Transverse colon (tissue), 4 donors: Measurements from ENCODE around the gene EML3.

Experiments used
- EP300 ChIP-seq: sonication (generic); formaldehyde crosslinking; IDR thresholded peaks from one replicate; pipeline ENCODE4 v1.6.1; 2017; ENCODE audit warnings: antibody characterized with exemption, low read depth
- POLR2A ChIP-seq: fragments of 450-650 bp; IDR thresholded peaks from one replicate; pipeline ENCODE4 v1.6.1; 2016; ENCODE audit warnings: antibody characterized with exemption, mild to moderate bottlenecking, moderate library complexity
- POLR2AphosphoS5 ChIP-seq, 3 donors: sonication (generic); formaldehyde crosslinking; IDR thresholded peaks; one replicate each; pipeline ENCODE4 v1.6.1; 2016; ENCODE audit warnings: antibody characterized with exemption in 3 of 3
- TF ChIP-seq, protein P1 (sequence below), 5 experiments: fragments of 200-600 bp in 3 of 5; fragments of 450-650 bp in 2 of 5; sonication (generic) in 3 of 5; IDR thresholded peaks; 1 replicate in 2 of 5; 2 replicates in 3 of 5; pipeline ENCODE4 v1.5.1; 2016 to 2017; ENCODE audit warnings: antibody characterized with exemption in 5 of 5, inconsistent platforms in 3 of 5, mild to moderate bottlenecking in 2 of 5, moderate library complexity in 1 of 5

DNA sequence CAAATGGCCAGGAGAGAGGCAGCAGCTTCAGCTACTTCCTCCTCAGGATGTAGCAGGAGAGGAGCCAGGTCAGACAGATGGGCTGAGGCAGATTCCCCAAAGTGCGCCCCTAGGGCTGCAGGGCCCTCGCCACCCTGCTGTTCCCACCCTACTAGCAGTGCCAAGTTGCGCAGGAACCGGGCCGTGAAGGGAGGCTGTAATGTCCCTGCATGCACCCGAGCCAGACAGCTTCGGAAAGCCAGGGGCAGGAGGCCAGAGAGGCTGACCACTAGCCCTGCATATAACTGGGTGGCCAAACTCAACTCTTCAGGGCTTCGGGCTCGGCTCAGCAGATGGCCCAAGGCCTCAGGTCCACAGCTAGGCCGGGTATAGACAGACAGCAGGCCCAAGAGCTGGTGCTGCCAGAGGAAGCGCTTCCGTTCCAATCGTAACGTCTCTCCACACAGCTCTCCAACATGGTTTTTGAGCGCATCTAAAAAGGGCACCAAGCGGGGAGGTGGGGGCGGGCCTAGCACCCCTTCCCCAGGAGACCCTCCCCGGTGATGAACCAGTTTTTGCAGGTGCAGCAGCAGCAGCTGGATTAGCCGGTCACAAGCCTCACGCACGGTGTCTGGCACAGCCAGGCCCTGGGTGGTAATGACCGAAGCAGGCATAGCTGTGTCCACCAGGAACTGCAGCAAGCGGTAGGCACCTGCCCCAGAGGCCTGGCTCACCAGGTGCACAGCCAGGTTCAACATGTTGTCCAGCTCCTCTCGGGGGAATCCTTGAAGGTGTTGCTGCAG lies 35.8 kb upstream of the EML3 start:
- TF ChIP-seq, protein P1, sequence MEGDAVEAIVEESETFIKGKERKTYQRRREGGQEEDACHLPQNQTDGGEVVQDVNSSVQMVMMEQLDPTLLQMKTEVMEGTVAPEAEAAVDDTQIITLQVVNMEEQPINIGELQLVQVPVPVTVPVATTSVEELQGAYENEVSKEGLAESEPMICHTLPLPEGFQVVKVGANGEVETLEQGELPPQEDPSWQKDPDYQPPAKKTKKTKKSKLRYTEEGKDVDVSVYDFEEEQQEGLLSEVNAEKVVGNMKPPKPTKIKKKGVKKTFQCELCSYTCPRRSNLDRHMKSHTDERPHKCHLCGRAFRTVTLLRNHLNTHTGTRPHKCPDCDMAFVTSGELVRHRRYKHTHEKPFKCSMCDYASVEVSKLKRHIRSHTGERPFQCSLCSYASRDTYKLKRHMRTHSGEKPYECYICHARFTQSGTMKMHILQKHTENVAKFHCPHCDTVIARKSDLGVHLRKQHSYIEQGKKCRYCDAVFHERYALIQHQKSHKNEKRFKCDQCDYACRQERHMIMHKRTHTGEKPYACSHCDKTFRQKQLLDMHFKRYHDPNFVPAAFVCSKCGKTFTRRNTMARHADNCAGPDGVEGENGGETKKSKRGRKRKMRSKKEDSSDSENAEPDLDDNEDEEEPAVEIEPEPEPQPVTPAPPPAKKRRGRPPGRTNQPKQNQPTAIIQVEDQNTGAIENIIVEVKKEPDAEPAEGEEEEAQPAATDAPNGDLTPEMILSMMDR (IDR thresholded peaks at IDR 0.05) = no peak
- TF ChIP-seq POLR2A (no peak), POLR2AphosphoS5 (IDR thresholded peaks at IDR 0.05) (no peak), EP300 (no peak)
